Measurements from ENCODE around the gene TAOK3. TPM values are rescaled to one million over a fixed set of nuclear protein-coding genes. Genes with fewer than 3 reads are reported as not detected.

Gene TAOK3
- total and polyA plus RNA-seq, 2 donors (not counting 3 experiments of a cell fraction or from before 2014, with no cell fraction given): 11.3 to 23.1 TPM

GRCh38 chr12:118397708-118398440 lies 25.2 kb upstream of the TAOK3 start:
- Histone ChIP-seq H3K9me1 (replicated peaks; ENCODE audit: control insufficient read depth, extremely low read depth, insufficient read depth, low read length) (no peaks in the 10 kb centered on the region), H3K4me3 (replicated peaks in 1 of 3; ENCODE audit: insufficient read depth in 1 of 3, low read depth in 1 of 3, low read length in 3 of 3) (no peak overlapping the region), H3K36me3 (ENCODE audit: control insufficient read depth in 2 of 2, extremely low read depth in 1 of 2, insufficient read depth in 2 of 2, low read length in 2 of 2) (peaks cover 12 to 14% of the 10 kb centered on the region in 2 experiments), H3K9ac (replicated peaks; ENCODE audit: extremely low read depth, insufficient read depth, low read length) (no peak overlapping the region), H3K4me1 (ENCODE audit: control insufficient read depth, extremely low read depth, insufficient read depth, low read length) (no peaks in the 10 kb centered on the region), H4K20me1 (replicated peaks; ENCODE audit: control insufficient read depth, extremely low read depth, insufficient read depth, low read length) (no peaks in the 10 kb centered on the region), H3K27me3 (ENCODE audit: control insufficient read depth in 2 of 2, insufficient read depth in 2 of 2, low read length in 2 of 2) (no peaks in the 10 kb centered on the region), H2AFZ (ENCODE audit: low read depth, low read length) (no peak overlapping the region), H3K79me2 (ENCODE audit: control insufficient read depth, insufficient read depth, low read length) (no peaks in the 10 kb centered on the region), H3K4me2 (ENCODE audit: insufficient read depth, low read length) (no peak overlapping the region), H3K9me3 (replicated peaks; ENCODE audit: control insufficient read depth, insufficient read depth, low read length) (no peaks in the 10 kb centered on the region), H3K27ac (ENCODE audit: insufficient read depth, low read depth, low read length) (no peak overlapping the region)
- ChIA-PET POLR2A (no interaction called here), CTCF (no interaction called here)
- intact Hi-C loops (cut with micrococcal nuclease) (no loop called here), dilution Hi-C loops (cut with MboI; ENCODE audit: extremely low pct_ligation_motif_present, low sequenced_read_pairs) (no loop called here)
- no peak for DNase-seq (ENCODE audit: low read depth, low spot score)
- FAIRE-seq: no peak
- no TSS peak for BruUV-seq (replicated peaks)
- TF ChIP-seq FOS (IDR thresholded peaks at IDR 0.05; ENCODE audit: borderline replicate concordance, insufficient read depth, low read length) (no peak), GATA2 (IDR thresholded peaks at IDR 0.05; ENCODE audit: insufficient read depth, insufficient read length, low read depth, low read length) (no peak), POLR2A (IDR thresholded peaks at IDR 0.05; ENCODE audit: low read depth, low read length) (no peak), JUN (IDR thresholded peaks at IDR 0.05; ENCODE audit: borderline replicate concordance, insufficient read depth, insufficient read length, low read depth) (no peak), CTCF (IDR thresholded peaks at IDR 0.05; ENCODE audit: extremely low read depth in 1 of 2, insufficient read depth in 1 of 2, low read depth in 1 of 2, low read length in 2 of 2) (no peak), POLR2AphosphoS5 (IDR thresholded peaks at IDR 0.05; ENCODE audit: insufficient read depth, low read depth, low read length) (no peak), EZH2 (IDR thresholded peaks at IDR 0.05; ENCODE audit: borderline replicate concordance, low read depth, low read length, severe bottlenecking) (no peak), MYC (IDR thresholded peaks at IDR 0.05; ENCODE audit: low read depth, low read length) (no peak), MAX (IDR thresholded peaks at IDR 0.05; ENCODE audit: insufficient read depth, insufficient read length) (no peak)

Measured in endothelial cell of umbilical vein (primary cell).